Measurements from ENCODE around the gene TIMM10B. TPM values are rescaled to one million over a fixed set of nuclear protein-coding genes. Genes with fewer than 3 reads are reported as not detected.
A peak's percentile ranks its signal among the peaks of the same experiment; 100 is the strongest.

The TIMM10B gene
- total and polyA plus RNA-seq, 9 of the 15 experiments (the other 6 are each of a cell fraction or from before 2014, with no cell fraction given), result 43.2 to 163 (median 57.0) TPM

- TF ChIP-seq IRF9 (tag; IDR thresholded peaks at IDR 0.05), result no peak
- TF ChIP-seq RFX1 (IDR thresholded peaks at IDR 0.05), result no peak
- TF ChIP-seq PHF8 (IDR thresholded peaks at IDR 0.05; ENCODE audit: borderline replicate concordance, low read length), result peak; percentile 77; the same call in 1 of the 2 replicates
- TF ChIP-seq, protein P1, sequence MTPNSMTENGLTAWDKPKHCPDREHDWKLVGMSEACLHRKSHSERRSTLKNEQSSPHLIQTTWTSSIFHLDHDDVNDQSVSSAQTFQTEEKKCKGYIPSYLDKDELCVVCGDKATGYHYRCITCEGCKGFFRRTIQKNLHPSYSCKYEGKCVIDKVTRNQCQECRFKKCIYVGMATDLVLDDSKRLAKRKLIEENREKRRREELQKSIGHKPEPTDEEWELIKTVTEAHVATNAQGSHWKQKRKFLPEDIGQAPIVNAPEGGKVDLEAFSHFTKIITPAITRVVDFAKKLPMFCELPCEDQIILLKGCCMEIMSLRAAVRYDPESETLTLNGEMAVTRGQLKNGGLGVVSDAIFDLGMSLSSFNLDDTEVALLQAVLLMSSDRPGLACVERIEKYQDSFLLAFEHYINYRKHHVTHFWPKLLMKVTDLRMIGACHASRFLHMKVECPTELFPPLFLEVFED (CRISPR knock-in tag; conservative IDR thresholded peaks at IDR 0.05), result no peak
Observed at GRCh38 chr11:6473451-6474412, 7.6 kb upstream of the TIMM10B start, which contains the start of gene TRIM3 (continued).

GRCh38 chr11:6474413-6474792 lies 6.9 kb upstream of the TIMM10B start:
- Histone ChIP-seq H3K27ac (ENCODE audit: extremely low read depth, low read depth, low read length) (peak overlapping the region; percentile 41), H2AFZ (ENCODE audit: low read depth, low read length) (peak overlapping the region; percentile 76), H3K9me3 (replicated peaks; ENCODE audit: control insufficient read depth, insufficient read depth, low read depth, low read length) (no peaks in the 10 kb centered on the region), H3K4me3 (peak overlapping the region; percentile 65), H3K79me2 (ENCODE audit: control insufficient read depth, insufficient read depth, low read length) (peaks cover 7% of the 10 kb centered on the region; the same call in 2 of the 3 replicates), H3K9me1 (ENCODE audit: control insufficient read depth, insufficient read depth, low read length) (no peaks in the 10 kb centered on the region), H3K27me3 (ENCODE audit: control insufficient read depth in 2 of 2, insufficient read depth in 2 of 2, low read length in 2 of 2) (no peaks in the 10 kb centered on the region), H3K4me1 (replicated peaks in 1 of 2; ENCODE audit: control insufficient read depth in 2 of 2, insufficient read depth in 2 of 2, low read length in 2 of 2) (peaks cover 14 to 15% of the 10 kb centered on the region in 2 experiments; a peak in 4 of 5 replicates), H4K20me1 (replicated peaks; ENCODE audit: control insufficient read depth, insufficient read depth, low read length) (no peaks in the 10 kb centered on the region), H3K4me2 (ENCODE audit: insufficient read depth, low read length) (peak overlapping the region; percentile 72), H3K36me3 (ENCODE audit: control insufficient read depth, insufficient read depth, low read length) (peaks cover 33% of the 10 kb centered on the region; the same call in 2 of the 3 replicates), H3K9ac (ENCODE audit: insufficient read depth in 1 of 2, low read depth in 2 of 2, low read length in 2 of 2) (peak overlapping the region; percentile 58 to 88; a peak in 3 of 4 replicates)
- in situ Hi-C loops (cut with MboI) (no loop called here), intact Hi-C loops (cut with micrococcal nuclease) (loop anchor here (2.0 kb wide), 1 partner anchor 128 kb away; the partner anchor contains the start of genes ILK and RRP8)
- ATAC-seq (no peak; the same call in 1 of the 3 replicates), DNase-seq (ENCODE audit: extremely low read depth in 1 of 4, low spot score in 3 of 4) (no peak), FAIRE-seq (no peak)
- ChIA-PET CTCF (ENCODE audit: low intra/inter-chr PET ratio) (no interaction called here), POLR2A (interaction anchor here (0.6 to 2.7 kb wide), 6 partner anchors 10 to 969 kb away, joined by 3 to 12 read pairs (median 4); partner anchors contain the start of gene DNHD1)
- WGBS (ENCODE audit: insufficient coverage, low coverage, missing lambda C conversion rate), result 25% methylated on average over 7 of the region's 7 CpGs
- BruUV-seq (replicated peaks), result no TSS peak
- TF ChIP-seq MYBL2 (IDR thresholded peaks at IDR 0.05; ENCODE audit: low read depth) (no peak), MYBL2 (CRISPR knock-in tag; IDR thresholded peaks at IDR 0.05; ENCODE audit: borderline replicate concordance) (no peak), SRSF7 (optimal IDR thresholded peaks at IDR 0.05; ENCODE audit: low read depth, low read length) (no peak), ZBTB2 (IDR thresholded peaks at IDR 0.05) (no peak), TAF15 (IDR thresholded peaks at IDR 0.05; ENCODE audit: low read depth, low read length) (no peak), PPARD (CRISPR knock-in tag; IDR thresholded peaks at IDR 0.05) (no peak), ZNF253 (CRISPR knock-in tag; conservative IDR thresholded peaks at IDR 0.05) (no peak)
